ENCODE measurements around the gene VSX2. TPM values are rescaled to one million over a fixed set of nuclear protein-coding genes. Genes with fewer than 3 reads are reported as not detected.

The VSX2 gene
- not detected in 2 replicates for total RNA-seq

GRCh38 chr14:74238974-74239847, at the start of gene VSX2:
VSX2 (plus strand) TSS chr14:74239449; CDS start chr14:74239562, 113 bp downstream.
- H3K4me3 ChIP-seq (ENCODE audit: low read depth, low read length), result no peak within 1 kb of the TSS
- TF ChIP-seq CTCF (conservative IDR thresholded peaks at IDR 0.05; ENCODE audit: low read depth, low read length), result no peak
- DNase-seq (ENCODE audit: low read depth), result no peak

GRCh38 chr14:74190927-74191575, 48.2 kb upstream of the VSX2 start:
- H3K4me3 ChIP-seq (ENCODE audit: low read depth, low read length), result no peak overlapping the region
- no peak for TF ChIP-seq CTCF (conservative IDR thresholded peaks at IDR 0.05; ENCODE audit: low read depth, low read length)
- no peak for DNase-seq (ENCODE audit: low read depth)

- H3K4me3 ChIP-seq (ENCODE audit: low read depth, low read length), result no peak overlapping the region
- no peak for DNase-seq (ENCODE audit: low read depth)
- TF ChIP-seq CTCF (conservative IDR thresholded peaks at IDR 0.05; ENCODE audit: low read depth, low read length), result no peak
Measured at GRCh38 chr14:74194506-74195274, 44.6 kb upstream of the VSX2 start.

- DNase-seq (ENCODE audit: low read depth), result no peak
- no peak overlapping the region for H3K4me3 ChIP-seq (ENCODE audit: low read depth, low read length)
- no peak for TF ChIP-seq CTCF (conservative IDR thresholded peaks at IDR 0.05; ENCODE audit: low read depth, low read length)
Measured at GRCh38 chr14:74195623-74196022, 43.6 kb upstream of the VSX2 start.

GRCh38 chr14:74198441-74199234, 40.6 kb upstream of the VSX2 start:
- no peak for TF ChIP-seq CTCF (conservative IDR thresholded peaks at IDR 0.05; ENCODE audit: low read depth, low read length)
- no peak for DNase-seq (ENCODE audit: low read depth)
- H3K4me3 ChIP-seq (ENCODE audit: low read depth, low read length), result no peak overlapping the region

- DNase-seq (ENCODE audit: low read depth), result no peak
- no peak for TF ChIP-seq CTCF (conservative IDR thresholded peaks at IDR 0.05; ENCODE audit: low read depth, low read length)
- no peak overlapping the region for H3K4me3 ChIP-seq (ENCODE audit: low read depth, low read length)
Measured at GRCh38 chr14:74202113-74202512, 37.1 kb upstream of the VSX2 start.

Data from epithelial cell of proximal tubule (primary cell).